HEK293T (cell line): ENCODE data around the gene PLCB1.

Source experiments
- CTCF ChIA-PET: fragments of 350-600 bp; formaldehyde crosslinking; extraction: SDS; loops from one replicate; lab custom pipeline; 2021; ENCODE audit warnings: antibody characterized with exemption, inconsistent platforms; lab: Yijun Ruan, JAX
- POLR2A ChIA-PET: fragments of 350-600 bp; formaldehyde crosslinking; extraction: SDS; loops from one replicate; lab custom pipeline; 2020; ENCODE audit warnings: antibody characterized with exemption, inconsistent platforms; lab: Yijun Ruan, JAX
- DNase-seq: peaks from one replicate; pipeline ENCODE4 v3.0.0; 2012; ENCODE audit warnings: mixed read lengths; ENCODE audit errors: extremely low spot score
- ARNT ChIP-seq: fragments of 450-650 bp; IDR thresholded peaks from 2 replicates; pipeline ENCODE4 v1.6.1; 2017; ENCODE audit warnings: mild to moderate bottlenecking
- BHLHE40 ChIP-seq: fragments of 450-650 bp; IDR thresholded peaks from 2 replicates; pipeline ENCODE4 v1.6.1; 2016; ENCODE audit warnings: mild to moderate bottlenecking, moderate library complexity, borderline replicate concordance
- CTBP1 ChIP-seq: fragments of 450-650 bp; IDR thresholded peaks from 2 replicates; pipeline ENCODE4 v1.6.1; 2016; ENCODE audit warnings: borderline replicate concordance
- ELF4 ChIP-seq: fragments of 450-650 bp; IDR thresholded peaks from 2 replicates; pipeline ENCODE4 v1.6.1; 2017; ENCODE audit warnings: antibody characterized with exemption
- FOXA1 ChIP-seq: fragments of 450-650 bp; IDR thresholded peaks from 2 replicates; pipeline ENCODE4 v1.6.1; 2016; ENCODE audit warnings: mild to moderate bottlenecking
- FOXK2 ChIP-seq: fragments of 450-650 bp; IDR thresholded peaks from 2 replicates; pipeline ENCODE4 v1.6.1; 2016; ENCODE audit warnings: mild to moderate bottlenecking
- FOXM1 ChIP-seq: fragments of 450-650 bp; IDR thresholded peaks from 2 replicates; pipeline ENCODE4 v1.6.1; 2017; ENCODE audit warnings: mild to moderate bottlenecking, borderline replicate concordance
- HDGF ChIP-seq: fragments of 450-650 bp; IDR thresholded peaks from 2 replicates; pipeline ENCODE4 v1.6.1; 2017; ENCODE audit warnings: antibody characterized with exemption, borderline replicate concordance
- L3MBTL2 ChIP-seq: fragments of 450-650 bp; conservative IDR thresholded peaks from 2 replicates; pipeline ENCODE4 v1.6.1; 2016; ENCODE audit warnings: mild to moderate bottlenecking
- LEF1 ChIP-seq: fragments of 450-650 bp; IDR thresholded peaks from 2 replicates; pipeline ENCODE4 v1.6.1; 2017; ENCODE audit warnings: mild to moderate bottlenecking, borderline replicate concordance
- NFRKB ChIP-seq: fragments of 450-650 bp; IDR thresholded peaks from 2 replicates; pipeline ENCODE4 v1.6.1; 2016; ENCODE audit warnings: mild to moderate bottlenecking, moderate library complexity
- SP1 ChIP-seq: fragments of 450-650 bp; IDR thresholded peaks from 2 replicates; pipeline ENCODE4 v1.6.1; 2017
- SUZ12 ChIP-seq: fragments of 450-650 bp; IDR thresholded peaks from 2 replicates; pipeline ENCODE4 v1.6.1; 2016; ENCODE audit warnings: mild to moderate bottlenecking
- TARDBP ChIP-seq: fragments of 450-650 bp; IDR thresholded peaks from 2 replicates; pipeline ENCODE4 v1.6.1; 2016
- ZNF384 ChIP-seq: fragments of 450-650 bp; IDR thresholded peaks from 2 replicates; pipeline ENCODE4 v1.6.1; 2016
- TF ChIP-seq, protein P1 (sequence below): fragments of 450-650 bp; IDR thresholded peaks from 2 replicates; pipeline ENCODE4 v1.6.1; 2016

The PLCB1 gene

DNA sequence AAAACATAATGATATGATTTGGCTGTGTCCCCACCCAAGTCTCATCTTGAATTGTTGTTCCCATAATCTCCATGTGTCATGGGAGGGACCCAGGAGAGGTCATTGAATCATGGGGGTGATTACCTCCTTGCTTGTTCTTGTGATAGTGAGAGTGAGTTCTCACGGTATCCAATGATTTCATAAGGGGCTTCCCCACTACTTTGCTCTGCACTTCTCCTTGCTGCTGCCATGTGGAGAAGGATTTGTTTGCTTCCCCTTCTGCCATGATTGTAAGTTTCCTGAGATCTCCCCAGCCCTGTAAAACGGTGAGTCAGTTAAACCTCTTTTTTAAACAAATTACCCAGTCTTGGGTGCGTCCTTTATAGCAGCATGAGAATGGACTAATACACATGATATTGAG, 780.0 kb downstream of the PLCB1 start:
- no peak for DNase-seq
- POLR2A ChIA-PET, result no interaction called here
- CTCF ChIA-PET, result no interaction called here
- TF ChIP-seq LEF1, result no peak
- TF ChIP-seq, protein P1, sequence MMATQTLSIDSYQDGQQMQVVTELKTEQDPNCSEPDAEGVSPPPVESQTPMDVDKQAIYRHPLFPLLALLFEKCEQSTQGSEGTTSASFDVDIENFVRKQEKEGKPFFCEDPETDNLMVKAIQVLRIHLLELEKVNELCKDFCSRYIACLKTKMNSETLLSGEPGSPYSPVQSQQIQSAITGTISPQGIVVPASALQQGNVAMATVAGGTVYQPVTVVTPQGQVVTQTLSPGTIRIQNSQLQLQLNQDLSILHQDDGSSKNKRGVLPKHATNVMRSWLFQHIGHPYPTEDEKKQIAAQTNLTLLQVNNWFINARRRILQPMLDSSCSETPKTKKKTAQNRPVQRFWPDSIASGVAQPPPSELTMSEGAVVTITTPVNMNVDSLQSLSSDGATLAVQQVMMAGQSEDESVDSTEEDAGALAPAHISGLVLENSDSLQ, result no peak
- no peak for TF ChIP-seq ZNF384
- TF ChIP-seq ARNT, result no peak
- no peak for TF ChIP-seq FOXM1
- TF ChIP-seq L3MBTL2, result no peak
- no peak for TF ChIP-seq CTBP1
- TF ChIP-seq HDGF, result no peak
- no peak for TF ChIP-seq FOXA1
- TF ChIP-seq ELF4, result no peak
- TF ChIP-seq SP1, result no peak
- TF ChIP-seq SUZ12, result no peak

DNA sequence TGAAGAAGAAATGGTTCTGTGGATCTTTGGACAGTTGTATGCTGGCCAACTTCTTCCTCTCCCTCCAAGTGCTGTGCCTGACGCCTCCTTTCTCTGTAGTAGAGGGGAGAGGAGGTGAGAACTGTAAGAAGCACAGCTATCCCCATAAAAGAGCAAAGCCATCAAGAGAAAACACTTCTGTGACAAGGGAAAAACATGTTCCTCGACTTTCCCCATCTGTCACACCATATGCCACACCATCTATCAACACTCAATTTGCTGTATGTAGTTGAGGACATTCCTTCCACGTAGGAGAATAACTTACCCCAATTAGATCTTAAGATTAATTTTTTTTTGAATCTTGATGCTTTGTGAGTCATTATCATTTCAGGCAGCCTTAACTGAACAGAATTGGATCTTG, 780.7 kb downstream of the PLCB1 start:
- CTCF ChIA-PET, result no interaction called here
- POLR2A ChIA-PET, result no interaction called here
- TF ChIP-seq BHLHE40 (no peak), FOXM1 (no peak), L3MBTL2 (no peak), SP1 (no peak), SUZ12 (no peak), ELF4 (no peak), HDGF (no peak), CTBP1 (no peak), TARDBP (no peak), ARNT (no peak), ZNF384 (no peak), FOXA1 (no peak), LEF1 (no peak), FOXK2 (no peak), NFRKB (no peak)
- TF ChIP-seq, protein P1, result no peak
- DNase-seq, result no peak

DNA sequence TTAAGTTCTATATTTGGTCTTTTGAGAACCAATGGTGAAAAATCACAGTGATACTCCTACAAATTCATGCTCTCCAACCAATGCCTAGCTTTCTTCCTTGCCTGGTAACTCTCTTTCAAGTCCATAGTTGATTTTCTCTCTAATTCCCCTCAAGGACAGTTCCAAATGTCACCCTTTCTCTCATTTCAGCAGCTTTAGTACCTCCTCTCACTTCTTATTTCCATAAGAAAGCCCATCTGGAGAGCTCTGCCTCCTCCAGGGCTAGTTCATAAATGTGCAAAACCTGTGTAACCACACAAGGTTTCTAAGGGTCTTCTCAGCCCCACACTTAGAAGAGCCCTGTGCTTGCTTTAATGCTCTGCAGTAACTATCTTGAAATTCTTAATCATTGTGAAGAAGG, 781.4 kb downstream of the PLCB1 start:
- DNase-seq, result no peak
- ChIA-PET POLR2A (no interaction called here), CTCF (no interaction called here)
- TF ChIP-seq FOXM1 (no peak), ARNT (no peak), FOXK2 (no peak), ZNF384 (no peak), CTBP1 (no peak), NFRKB (no peak), FOXA1 (no peak), BHLHE40 (no peak), LEF1 (no peak)
- TF ChIP-seq, protein P1, result no peak

DNA sequence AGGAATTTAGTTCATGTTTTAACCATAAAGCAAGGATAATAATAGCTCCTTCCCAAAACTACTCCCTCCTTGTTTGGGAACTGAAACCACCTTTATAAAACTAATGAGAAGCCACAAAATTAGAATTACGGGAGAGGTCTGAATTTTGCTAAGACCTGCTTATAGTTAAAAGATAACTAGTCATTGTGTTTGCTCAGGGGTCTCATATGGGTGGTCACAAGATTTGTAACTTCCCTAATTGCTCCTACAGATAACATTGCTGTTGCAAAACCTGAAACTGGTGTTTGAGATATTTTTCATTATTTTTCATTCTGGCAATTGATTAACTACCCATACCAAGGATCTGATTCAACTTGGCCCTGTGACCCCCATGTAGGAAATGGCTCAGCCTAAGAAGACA, 782.4 kb downstream of the PLCB1 start:
- ChIA-PET CTCF (no interaction called here), POLR2A (no interaction called here)
- TF ChIP-seq FOXA1 (no peak), SP1 (no peak), ZNF384 (no peak), L3MBTL2 (no peak)
- no peak for DNase-seq

DNA sequence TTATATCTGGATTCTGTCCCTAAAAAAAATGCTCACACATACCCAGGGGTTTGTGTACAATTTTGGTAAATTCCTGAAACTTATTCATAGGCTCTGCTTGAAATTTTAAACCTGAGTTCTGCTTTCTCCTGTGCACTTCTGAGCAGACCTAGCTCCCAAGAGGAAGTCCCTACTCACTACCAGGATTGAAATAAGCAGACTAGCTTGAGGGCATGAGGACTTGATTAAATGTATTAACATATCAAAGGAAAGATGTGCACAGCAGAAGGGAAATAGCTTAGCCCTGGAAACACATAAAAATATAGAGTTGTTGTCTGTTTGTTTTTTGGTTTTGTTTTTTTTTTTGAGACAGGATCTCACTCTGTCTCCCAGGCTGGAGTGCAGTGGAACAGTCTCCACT, 785.0 kb downstream of the PLCB1 start:
- ChIA-PET POLR2A (no interaction called here), CTCF (no interaction called here)
- TF ChIP-seq SUZ12 (no peak), BHLHE40 (no peak), HDGF (no peak), LEF1 (no peak), TARDBP (no peak), FOXK2 (no peak), ARNT (no peak), NFRKB (no peak), ELF4 (no peak), ZNF384 (no peak), CTBP1 (no peak), FOXA1 (no peak)
- TF ChIP-seq, protein P1, result no peak
- DNase-seq, result no peak

DNA sequence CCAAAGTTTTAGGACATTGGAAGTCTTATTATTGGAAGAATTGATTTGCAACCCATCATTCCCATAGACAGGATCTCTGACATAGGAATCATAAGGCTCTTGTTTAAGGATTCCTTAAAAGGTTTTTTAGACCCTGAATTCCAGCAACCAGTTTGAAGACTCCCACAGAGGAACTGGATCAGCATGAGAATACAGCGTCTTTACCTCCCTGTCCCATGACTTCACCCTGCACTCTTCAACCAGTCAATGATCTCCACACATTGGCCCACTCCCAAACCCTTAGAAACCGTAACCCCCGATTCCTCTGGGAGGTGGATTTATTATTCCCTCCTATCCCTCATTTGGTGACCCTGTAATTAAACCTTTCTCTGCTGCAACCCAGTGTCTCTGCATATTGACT, 786.1 kb downstream of the PLCB1 start:
- ChIA-PET POLR2A (no interaction called here), CTCF (no interaction called here)
- no peak for DNase-seq
- no peak for TF ChIP-seq ZNF384
- no peak for TF ChIP-seq HDGF
- no peak for TF ChIP-seq TARDBP
- TF ChIP-seq CTBP1, result no peak
- no peak for TF ChIP-seq LEF1
- no peak for TF ChIP-seq SUZ12
- no peak for TF ChIP-seq NFRKB
- TF ChIP-seq FOXA1, result no peak
- no peak for TF ChIP-seq FOXK2
- no peak for TF ChIP-seq SP1
- no peak for TF ChIP-seq BHLHE40
- no peak for TF ChIP-seq ELF4
- TF ChIP-seq, protein P1, result no peak
- no peak for TF ChIP-seq L3MBTL2
- TF ChIP-seq ARNT, result no peak
- TF ChIP-seq FOXM1, result no peak
